Endodermal cell (in vitro differentiated cells): ENCODE results near the gene MACROD2. TPM values are rescaled to one million over a fixed set of nuclear protein-coding genes. Genes with fewer than 3 reads are reported as not detected.

Experiments
- DNase-seq: peaks from one replicate; pipeline ENCODE4 v3.0.0-alpha.2; 2017
- H3K27ac ChIP-seq: 2 replicates; pipeline ENCODE4 v1.5.1; 2013; ENCODE audit warnings: mild to moderate bottlenecking, low read depth, low read length, moderate library complexity
- H3K27me3 ChIP-seq: 2 replicates; pipeline ENCODE4 v1.6.1; 2013; ENCODE audit warnings: mild to moderate bottlenecking, low read length, moderate library complexity; ENCODE audit not compliant: insufficient read depth, control insufficient read depth, poor library complexity, severe bottlenecking
- H3K36me3 ChIP-seq: 2 replicates; pipeline ENCODE4 v1.7.0; 2013; ENCODE audit warnings: mild to moderate bottlenecking, low read length, moderate library complexity; ENCODE audit not compliant: control insufficient read depth, insufficient read depth
- H3K4me1 ChIP-seq: one replicate; pipeline ENCODE4 v1.7.0; 2013; ENCODE audit warnings: low read length; ENCODE audit not compliant: control insufficient read depth, insufficient read depth
- H3K4me3 ChIP-seq: 2 replicates; pipeline ENCODE4 v1.5.1; 2013; ENCODE audit warnings: mild to moderate bottlenecking, low read length, moderate library complexity
- H3K9ac ChIP-seq: 2 replicates; pipeline ENCODE4 v1.6.1; 2013; ENCODE audit warnings: mild to moderate bottlenecking, low read length, moderate library complexity; ENCODE audit not compliant: poor library complexity, severe bottlenecking; ENCODE audit errors: extremely low read depth
- H3K9me3 ChIP-seq: 2 replicates; pipeline ENCODE4 v1.6.1; 2013; ENCODE audit warnings: mild to moderate bottlenecking, low read length, moderate library complexity; ENCODE audit not compliant: control insufficient read depth
- H3K27ac Mint-ChIP-seq: 2 replicates; pipeline ENCODE4 v1.8.0; 2020; ENCODE audit warnings: mixed read lengths
- H3K27me3 Mint-ChIP-seq: 2 replicates; pipeline ENCODE4 v1.8.0; 2021; ENCODE audit warnings: mild to moderate bottlenecking, mixed read lengths; ENCODE audit not compliant: insufficient read depth
- H3K36me3 Mint-ChIP-seq: 2 replicates; pipeline ENCODE4 v1.8.0; 2020; ENCODE audit warnings: low read depth, mixed read lengths
- H3K4me1 Mint-ChIP-seq: 2 replicates; pipeline ENCODE4 v1.8.0; 2020; ENCODE audit warnings: mixed read lengths
- H3K4me3 Mint-ChIP-seq: 2 replicates; pipeline ENCODE4 v1.8.0; 2020; ENCODE audit warnings: mild to moderate bottlenecking, moderate library complexity, mixed read lengths
- H3K9me3 Mint-ChIP-seq: 2 replicates; pipeline ENCODE4 v1.8.0; 2020; ENCODE audit warnings: mild to moderate bottlenecking, mixed read lengths
- WGBS, 2 experiments: methylation state at CpG; one replicate each; pipeline versions ENCODE4 v1.1.5 to v1.1.7; 2013; ENCODE audit warnings: missing lambda C conversion rate in 2 of 2, mixed read lengths in 1 of 2; ENCODE audit not compliant: insufficient coverage in 1 of 2, insufficient read length in 1 of 2; 5-methylcytosine and 5-hydroxymethylcytosine counted together
- total RNA-seq, 2 donors: library from RNA; stranded (reverse); fragmentation: NEBNext Ultra II Directional in 1 of 2; extraction: Animal tissue kit (Norgen Biotek cat#: 25700) in 1 of 2; gene quantifications; 2 replicates in 1 of 2; 3 replicates in 1 of 2; pipeline ENCODE4 v1.2.1, GENCODE V29; 2021
- TF ChIP-seq, protein P1 (sequence below): fragments of 200-600 bp; sonication (generic); conservative IDR thresholded peaks from 2 replicates; pipeline ENCODE4 v1.5.0; 2021; ENCODE audit warnings: antibody characterized with exemption, mild to moderate bottlenecking

The MACROD2 gene
- total RNA-seq, 2 donors from 2014 or later, result 2.3 to 4.8 TPM

GRCh38 chr20:15396026-15396425, 1400.7 kb downstream of the MACROD2 start:
- Histone ChIP-seq H3K9ac (no peak overlapping the region), H3K4me1 (peaks cover 3% of the 10 kb centered on the region), H3K9me3 (no peaks in the 10 kb centered on the region), H3K36me3 (no peaks in the 10 kb centered on the region), H3K27me3 (no peaks in the 10 kb centered on the region), H3K27ac (no peak overlapping the region), H3K4me3 (no peak overlapping the region)
- Mint-ChIP-seq H3K27ac (no peak overlapping the region), H3K9me3 (no peaks in the 10 kb centered on the region), H3K27me3 (no peaks in the 10 kb centered on the region), H3K4me3 (no peak overlapping the region), H3K4me1 (no peaks in the 10 kb centered on the region), H3K36me3 (no peaks in the 10 kb centered on the region)
- 86 to 100% methylated on average over 1 to 2 of the region's 2 CpGs for WGBS, 2 experiments
- TF ChIP-seq, protein P1, sequence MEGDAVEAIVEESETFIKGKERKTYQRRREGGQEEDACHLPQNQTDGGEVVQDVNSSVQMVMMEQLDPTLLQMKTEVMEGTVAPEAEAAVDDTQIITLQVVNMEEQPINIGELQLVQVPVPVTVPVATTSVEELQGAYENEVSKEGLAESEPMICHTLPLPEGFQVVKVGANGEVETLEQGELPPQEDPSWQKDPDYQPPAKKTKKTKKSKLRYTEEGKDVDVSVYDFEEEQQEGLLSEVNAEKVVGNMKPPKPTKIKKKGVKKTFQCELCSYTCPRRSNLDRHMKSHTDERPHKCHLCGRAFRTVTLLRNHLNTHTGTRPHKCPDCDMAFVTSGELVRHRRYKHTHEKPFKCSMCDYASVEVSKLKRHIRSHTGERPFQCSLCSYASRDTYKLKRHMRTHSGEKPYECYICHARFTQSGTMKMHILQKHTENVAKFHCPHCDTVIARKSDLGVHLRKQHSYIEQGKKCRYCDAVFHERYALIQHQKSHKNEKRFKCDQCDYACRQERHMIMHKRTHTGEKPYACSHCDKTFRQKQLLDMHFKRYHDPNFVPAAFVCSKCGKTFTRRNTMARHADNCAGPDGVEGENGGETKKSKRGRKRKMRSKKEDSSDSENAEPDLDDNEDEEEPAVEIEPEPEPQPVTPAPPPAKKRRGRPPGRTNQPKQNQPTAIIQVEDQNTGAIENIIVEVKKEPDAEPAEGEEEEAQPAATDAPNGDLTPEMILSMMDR, result no peak
- DNase-seq, result no peak

DNA sequence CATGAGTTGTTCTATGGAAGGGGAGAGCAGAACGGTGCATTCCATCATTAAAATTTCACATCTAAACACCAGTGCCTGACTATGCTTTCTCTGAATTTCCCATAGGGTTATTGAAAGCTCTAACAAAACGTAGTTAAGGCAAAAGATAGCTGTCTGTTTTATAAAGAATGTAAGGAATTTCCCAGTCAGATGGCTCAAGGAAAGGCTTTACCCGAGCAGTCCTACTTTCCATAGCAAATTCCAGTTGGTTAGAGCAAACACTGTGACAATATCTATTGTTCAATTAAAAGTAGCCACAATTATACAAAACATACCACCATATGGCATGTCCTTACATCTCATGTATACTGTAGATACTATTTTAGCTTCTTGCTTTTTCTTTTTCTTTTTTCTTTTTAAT, 1401.6 kb downstream of the MACROD2 start:
- Histone ChIP-seq H3K9ac (no peak overlapping the region), H3K27me3 (no peaks in the 10 kb centered on the region), H3K27ac (no peak overlapping the region), H3K9me3 (no peaks in the 10 kb centered on the region), H3K36me3 (no peaks in the 10 kb centered on the region), H3K4me1 (peaks cover 3% of the 10 kb centered on the region), H3K4me3 (no peak overlapping the region)
- H3K4me1 Mint-ChIP-seq, result no peaks in the 10 kb centered on the region
- H3K27ac Mint-ChIP-seq, result peak overlapping the region; percentile 10
- TF ChIP-seq, protein P1, result no peak
- H3K27me3 Mint-ChIP-seq, result no peaks in the 10 kb centered on the region
- H3K4me3 Mint-ChIP-seq, result no peak overlapping the region
- no peak for DNase-seq
- WGBS, 2 experiments, result 24 to 77% methylated on average over 2 to 3 of the region's 3 CpGs
- H3K36me3 Mint-ChIP-seq, result no peaks in the 10 kb centered on the region
- H3K9me3 Mint-ChIP-seq, result no peaks in the 10 kb centered on the region

- H3K27ac Mint-ChIP-seq, result no peak overlapping the region
Measured at GRCh38 chr20:15399781-15400180, 1404.5 kb downstream of the MACROD2 start.

More at GRCh38 chr20:15399781-15400180, 1404.5 kb downstream of the MACROD2 start:
- Mint-ChIP-seq H3K27me3 (no peaks in the 10 kb centered on the region), H3K4me3 (no peak overlapping the region), H3K4me1 (no peaks in the 10 kb centered on the region), H3K36me3 (no peaks in the 10 kb centered on the region), H3K9me3 (peaks cover 9% of the 10 kb centered on the region)
- Histone ChIP-seq H3K9me3 (peaks cover 8% of the 10 kb centered on the region), H3K27ac (no peak overlapping the region), H3K9ac (no peak overlapping the region), H3K27me3 (no peaks in the 10 kb centered on the region), H3K36me3 (no peaks in the 10 kb centered on the region), H3K4me1 (peaks cover 3% of the 10 kb centered on the region), H3K4me3 (no peak overlapping the region)
- TF ChIP-seq, protein P1, result no peak
- 97% methylated on average over 2 of the region's 2 CpGs; no CpG with 5 or more reads in 1 of the 2 experiments for WGBS, 2 experiments
- DNase-seq, result no peak
